SU-DHL-6 (cell line): Measurements from ENCODE around the gene SCAPER.

Experiments used
- EZH2phosphoT487 ChIP-seq: fragments of 200-600 bp; sonication (generic), shearing (Covaris generic); conservative IDR thresholded peaks from 2 replicates; pipeline ENCODE4 v1.6.1; 2018; ENCODE audit warnings: mild to moderate bottlenecking, antibody characterized with exemption, low read length, moderate library complexity, mixed read lengths
- TF ChIP-seq, protein P1 (sequence below): fragments of 200-600 bp; sonication (generic); IDR thresholded peaks from one replicate; pipeline ENCODE4 v1.5.1; 2017; ENCODE audit warnings: antibody characterized with exemption, mild to moderate bottlenecking, low read length, moderate library complexity; ENCODE audit not compliant: insufficient read depth, poor library complexity, severe bottlenecking

GRCh38 chr15:76398317-76399104 lies 506.6 kb downstream of the SCAPER start:
- no peak for TF ChIP-seq EZH2phosphoT487
- TF ChIP-seq, protein P1, sequence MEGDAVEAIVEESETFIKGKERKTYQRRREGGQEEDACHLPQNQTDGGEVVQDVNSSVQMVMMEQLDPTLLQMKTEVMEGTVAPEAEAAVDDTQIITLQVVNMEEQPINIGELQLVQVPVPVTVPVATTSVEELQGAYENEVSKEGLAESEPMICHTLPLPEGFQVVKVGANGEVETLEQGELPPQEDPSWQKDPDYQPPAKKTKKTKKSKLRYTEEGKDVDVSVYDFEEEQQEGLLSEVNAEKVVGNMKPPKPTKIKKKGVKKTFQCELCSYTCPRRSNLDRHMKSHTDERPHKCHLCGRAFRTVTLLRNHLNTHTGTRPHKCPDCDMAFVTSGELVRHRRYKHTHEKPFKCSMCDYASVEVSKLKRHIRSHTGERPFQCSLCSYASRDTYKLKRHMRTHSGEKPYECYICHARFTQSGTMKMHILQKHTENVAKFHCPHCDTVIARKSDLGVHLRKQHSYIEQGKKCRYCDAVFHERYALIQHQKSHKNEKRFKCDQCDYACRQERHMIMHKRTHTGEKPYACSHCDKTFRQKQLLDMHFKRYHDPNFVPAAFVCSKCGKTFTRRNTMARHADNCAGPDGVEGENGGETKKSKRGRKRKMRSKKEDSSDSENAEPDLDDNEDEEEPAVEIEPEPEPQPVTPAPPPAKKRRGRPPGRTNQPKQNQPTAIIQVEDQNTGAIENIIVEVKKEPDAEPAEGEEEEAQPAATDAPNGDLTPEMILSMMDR = no peak
